H1 (cell line): ENCODE results near the gene VDR. TPM values are rescaled to one million over a fixed set of nuclear protein-coding genes. Genes with fewer than 3 reads are reported as not detected.

Source experiments
- CTCF ChIA-PET: fragments of 300-600 bp; sonication (Branson Sonifier 250); formaldehyde crosslinking; loops from one replicate; lab custom pipeline; 2021; ENCODE audit not compliant: partially characterized antibody; lab: Charles Lee
- POLR2A ChIA-PET: fragments of 300-600 bp; sonication (Branson Sonifier 250); formaldehyde crosslinking; loops from one replicate; lab custom pipeline; 2021; ENCODE audit warnings: inconsistent platforms; ENCODE audit not compliant: partially characterized antibody; lab: Charles Lee
- DNase-seq, 2 experiments: peaks; one replicate each; pipeline versions ENCODE4 v3.0.0 to v3.0.0-alpha.2; 2010 to 2022; ENCODE audit warnings: low spot score in 2 of 2, low read depth in 1 of 2, mixed read lengths in 1 of 2
- FAIRE-seq: peaks from 2 replicates; lab custom pipeline; 2011; peaks lifted over from hg19 to GRCh38; lab: Jason Lieb, UNC
- H2AFZ ChIP-seq: 2 replicates; pipeline ENCODE4 v1.8.1; 2012; ENCODE audit warnings: low read length, inconsistent platforms
- H2AK5ac ChIP-seq: 2 replicates; pipeline ENCODE4 v1.6.1; 2013; ENCODE audit warnings: low read depth, low read length
- H2BK120ac ChIP-seq: replicated peaks from 2 replicates; pipeline ENCODE3; 2013; ENCODE audit warnings: low read depth, low read length, inconsistent platforms
- H2BK12ac ChIP-seq: 2 replicates; pipeline ENCODE4 v1.6.1; 2013; ENCODE audit warnings: low read depth, low read length
- H2BK15ac ChIP-seq: 2 replicates; pipeline ENCODE4 v1.6.1; 2013; ENCODE audit warnings: low read length
- H2BK20ac ChIP-seq: 2 replicates; pipeline ENCODE4 v1.6.1; 2013; ENCODE audit warnings: low read length
- H2BK5ac ChIP-seq: 2 replicates; pipeline ENCODE4 v1.6.1; 2013; ENCODE audit warnings: low read depth, low read length
- H3K14ac ChIP-seq: 2 replicates; pipeline ENCODE4 v1.6.1; 2013; ENCODE audit warnings: inconsistent platforms; ENCODE audit not compliant: insufficient read length
- H3K18ac ChIP-seq: 2 replicates; pipeline ENCODE4 v1.6.1; 2013; ENCODE audit warnings: low read length; ENCODE audit errors: extremely low read depth
- H3K23ac ChIP-seq: 2 replicates; pipeline ENCODE4 v1.6.1; 2013; ENCODE audit warnings: inconsistent platforms; ENCODE audit not compliant: insufficient read length
- H3K23me2 ChIP-seq: 2 replicates; pipeline ENCODE4 v1.6.1; 2013; ENCODE audit warnings: low read depth, low read length
- H3K27ac ChIP-seq: 2 replicates; pipeline ENCODE4 v1.6.1; 2011; ENCODE audit warnings: low read depth, low read length, inconsistent platforms
- H3K27me3 ChIP-seq, 4 experiments: replicated peaks in 1 of 4; 1 replicate in 1 of 4; 2 replicates in 3 of 4; pipeline versions ENCODE4 v1.6.1 to v1.8.1; 2011 to 2013; ENCODE audit warnings: low read length in 3 of 4, mild to moderate bottlenecking in 3 of 4, inconsistent platforms in 2 of 4, mixed read lengths in 2 of 4, moderate library complexity in 1 of 4; ENCODE audit not compliant: control insufficient read depth in 3 of 4, insufficient read depth in 3 of 4; ENCODE audit errors: extremely low read depth in 1 of 4
- H3K36me3 ChIP-seq, 4 experiments: 2 replicates each; pipeline versions ENCODE4 v1.6.1 to v1.8.1; 2011 to 2013; ENCODE audit warnings: mild to moderate bottlenecking in 4 of 4, low read length in 3 of 4, moderate library complexity in 2 of 4, control low read depth in 1 of 4, inconsistent platforms in 1 of 4; ENCODE audit not compliant: insufficient read depth in 4 of 4, control insufficient read depth in 2 of 4
- H3K4ac ChIP-seq: replicated peaks from 2 replicates; pipeline ENCODE3; 2013; ENCODE audit warnings: low read length, low read depth, mixed read lengths, inconsistent platforms; ENCODE audit not compliant: insufficient read length
- H3K4me1 ChIP-seq, 4 experiments: replicated peaks in 1 of 4; 1 replicate in 1 of 4; 2 replicates in 3 of 4; pipeline versions ENCODE4 v1.6.1 to v1.8.1; 2011 to 2013; ENCODE audit warnings: low read length in 3 of 4, inconsistent platforms in 2 of 4, mixed read lengths in 1 of 4; ENCODE audit not compliant: insufficient read depth in 4 of 4, control insufficient read depth in 3 of 4
- H3K4me2 ChIP-seq, 2 experiments: 2 replicates each; pipeline versions ENCODE4 v1.6.1 to v1.8.1; 2011 to 2013; ENCODE audit warnings: low read depth in 2 of 2, low read length in 2 of 2, control low read depth in 1 of 2, inconsistent platforms in 1 of 2, mild to moderate bottlenecking in 1 of 2; ENCODE audit not compliant: insufficient read depth in 1 of 2
- H3K4me3 ChIP-seq, 4 experiments: fragments of 200-600, 300-600 bp in 1 of 4; sonication (generic), shearing (Covaris generic), sonication (Bioruptor Twin) in 1 of 4; 2 replicates each; pipeline versions ENCODE4 v1.5.1 to v1.8.1; 2011 to 2016; ENCODE audit warnings: low read length in 4 of 4, low read depth in 3 of 4, control low read depth in 2 of 4, inconsistent platforms in 2 of 4, mild to moderate bottlenecking in 2 of 4, mixed read lengths in 1 of 4, moderate library complexity in 1 of 4; ENCODE audit not compliant: insufficient read depth in 2 of 4; ENCODE audit errors: extremely low read depth in 1 of 4
- H3K56ac ChIP-seq: replicated peaks from 2 replicates; pipeline ENCODE3; 2013; ENCODE audit warnings: low read depth, mild to moderate bottlenecking, mixed read lengths, low read length, inconsistent platforms; ENCODE audit not compliant: insufficient read length
- H3K79me1 ChIP-seq: 2 replicates; pipeline ENCODE4 v1.6.1; 2013; ENCODE audit warnings: low read depth, low read length, control low read depth
- H3K79me2 ChIP-seq, 2 experiments: 2 replicates each; pipeline versions ENCODE4 v1.6.1 to v1.8.1; 2012 to 2013; ENCODE audit warnings: low read length in 2 of 2, mild to moderate bottlenecking in 2 of 2, inconsistent platforms in 1 of 2; ENCODE audit not compliant: insufficient read depth in 2 of 2, control insufficient read depth in 1 of 2
- H3K9ac ChIP-seq, 4 experiments: replicated peaks in 1 of 4; 1 replicate in 1 of 4; 2 replicates in 3 of 4; pipeline versions ENCODE4 v1.6.1 to v1.8.1; 2011 to 2013; ENCODE audit warnings: low read depth in 3 of 4, low read length in 3 of 4, control low read depth in 2 of 4, mild to moderate bottlenecking in 2 of 4, moderate library complexity in 2 of 4, inconsistent platforms in 1 of 4; ENCODE audit errors: extremely low read depth in 1 of 4
- H3K9me3 ChIP-seq, 2 experiments: 2 replicates each; pipeline versions ENCODE4 v1.6.1 to v1.8.1; 2012 to 2013; ENCODE audit warnings: mild to moderate bottlenecking in 2 of 2, moderate library complexity in 2 of 2, control low read depth in 1 of 2, inconsistent platforms in 1 of 2, low read depth in 1 of 2, low read length in 1 of 2, mixed read lengths in 1 of 2; ENCODE audit not compliant: insufficient read depth in 2 of 2
- H4K20me1 ChIP-seq, 2 experiments: replicated peaks in 1 of 2; 2 replicates each; pipeline versions ENCODE3 to v1.8.1; 2011 to 2013; ENCODE audit warnings: inconsistent platforms in 2 of 2, low read length in 2 of 2, mild to moderate bottlenecking in 1 of 2; ENCODE audit not compliant: insufficient read depth in 2 of 2, control insufficient read depth in 1 of 2
- H4K5ac ChIP-seq: 2 replicates; pipeline ENCODE4 v1.6.1; 2013; ENCODE audit warnings: low read length, low read depth, mixed read lengths, inconsistent platforms; ENCODE audit not compliant: insufficient read length
- H4K8ac ChIP-seq: 2 replicates; pipeline ENCODE4 v1.8.0; 2013; ENCODE audit warnings: mild to moderate bottlenecking, moderate library complexity, low read length, inconsistent platforms; ENCODE audit not compliant: insufficient read depth; ENCODE audit errors: extremely low read depth
- H4K91ac ChIP-seq: replicated peaks from 2 replicates; pipeline ENCODE3; 2013; ENCODE audit warnings: low read length, mixed read lengths, inconsistent platforms; ENCODE audit not compliant: insufficient read length
- BACH1 ChIP-seq: IDR thresholded peaks from 2 replicates; pipeline ENCODE4 v1.6.1; 2012; ENCODE audit warnings: low read length, improper control_type of control experiment
- RXRA ChIP-seq: IDR thresholded peaks from 2 replicates; pipeline ENCODE4 v1.6.1; 2011; ENCODE audit warnings: low read depth, mild to moderate bottlenecking, low read length, moderate library complexity; ENCODE audit not compliant: insufficient read depth
- YY1 ChIP-seq: IDR thresholded peaks from 2 replicates; pipeline ENCODE4 v1.6.1; 2011; ENCODE audit warnings: low read depth, mild to moderate bottlenecking, low read length
- WGBS, 2 experiments: shearing (Covaris generic) in 1 of 2; methylation state at CpG; one replicate each; pipeline versions ENCODE4 v1.1.6 to v1.1.7; 2013 to 2015; ENCODE audit warnings: low lambda C conversion rate in 2 of 2, mixed read lengths in 2 of 2, inconsistent platforms in 1 of 2, low coverage in 1 of 2, missing lambda C conversion rate in 1 of 2; ENCODE audit not compliant: insufficient replicate concordance in 2 of 2, insufficient coverage in 1 of 2, insufficient read length in 1 of 2; ENCODE audit errors: extremely low coverage in 1 of 2, missing lambda C conversion rate in 1 of 2; 5-methylcytosine and 5-hydroxymethylcytosine counted together
- polyA plus RNA-seq, 7 experiments: library from polyadenylated mRNA; depleted of rRNA in 3 of 7; stranded (reverse) in 5 of 7; unstranded in 2 of 7; fragments of >200 nt in 5 of 7; fragments of 200-250 nt in 2 of 7; gene quantifications; 1 replicate in 5 of 7; 2 replicates in 1 of 7; 4 replicates in 1 of 7; pipeline versions ENCODE4 v1.2.1 to v1.2.3, GENCODE V29; 2011 to 2013; ENCODE audit warnings: missing spikeins in 2 of 7, mixed read lengths in 2 of 7
- total RNA-seq: library from RNA; stranded (reverse); fragmentation: NEBNext Ultra II Directional; extraction: Animal tissue kit (Norgen Biotek cat#: 25700); gene quantifications from 2 replicates; pipeline ENCODE4 v1.2.1, GENCODE V29; 2021

Gene VDR
- total and polyA plus RNA-seq, 2 of the 8 experiments (the other 6 are each of a cell fraction or from before 2014, with no cell fraction given): 0.44 to 0.65 TPM

DNA sequence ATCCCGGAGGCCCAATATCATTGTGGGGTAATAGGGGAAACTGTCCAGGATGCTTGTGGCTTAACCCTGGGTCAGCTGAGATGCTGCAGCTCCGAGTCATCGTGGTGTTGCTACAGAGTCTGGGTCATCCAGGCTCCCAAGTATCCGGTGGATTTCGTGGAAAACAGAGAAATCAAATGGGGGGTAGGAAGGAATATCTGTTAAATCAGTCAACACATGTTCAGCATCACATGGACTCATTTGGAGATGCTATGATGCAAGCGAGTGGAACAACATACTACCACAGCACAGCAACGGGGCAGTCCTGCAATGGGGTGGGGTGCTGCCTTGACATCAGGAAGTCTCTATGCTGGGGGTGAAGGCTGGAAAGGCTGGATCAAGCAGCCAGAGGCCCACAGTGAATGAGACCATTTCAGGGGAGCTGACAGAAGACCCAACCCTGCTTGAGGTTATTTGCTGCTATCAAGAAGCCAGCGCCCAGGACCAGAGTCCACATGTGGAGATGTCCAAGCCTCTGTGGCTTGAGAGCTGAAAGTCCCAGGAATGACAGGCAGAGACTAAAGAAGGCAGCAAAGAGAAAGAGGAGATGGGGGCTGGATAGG is 22.9 kb downstream of the VDR start:
- H3K18ac ChIP-seq: no peak overlapping the region
- H4K91ac ChIP-seq: no peak overlapping the region
- WGBS, 2 experiments: 94% methylated on average over 8 of the region's 8 CpGs; no CpG with 5 or more reads in 1 of the 2 experiments
- H3K4ac ChIP-seq: no peak overlapping the region
- no peaks in the 10 kb centered on the region for H3K79me2 ChIP-seq
- no peak overlapping the region for H2BK20ac ChIP-seq
- no peak overlapping the region for H2BK5ac ChIP-seq
- H2AFZ ChIP-seq: no peak overlapping the region
- no peak overlapping the region for H3K4me2 ChIP-seq
- H4K5ac ChIP-seq: no peak overlapping the region
- FAIRE-seq (no peak), DNase-seq (no peak)
- no peak overlapping the region for H3K23ac ChIP-seq
- H3K14ac ChIP-seq: no peak overlapping the region
- H3K4me1 ChIP-seq: peaks cover 0 to 5% (median 1%) of the 10 kb centered on the region in 4 experiments; a peak in 4 of 7 replicates
- ChIA-PET CTCF (interaction anchor here (0.8 to 1.6 kb wide), 2 partner anchors 17 to 26 kb away, joined by 3 read pairs; no protein-coding TSS in a partner anchor), POLR2A (no interaction called here)
- no peaks in the 10 kb centered on the region for H4K20me1 ChIP-seq
- no peak overlapping the region for H2BK120ac ChIP-seq
- H4K8ac ChIP-seq: no peak overlapping the region
- no peak overlapping the region for H2AK5ac ChIP-seq
- no peak for TF ChIP-seq YY1
- no peak for TF ChIP-seq RXRA
- TF ChIP-seq BACH1: no peak
- no peaks in the 10 kb centered on the region for H3K23me2 ChIP-seq
- no peaks in the 10 kb centered on the region for H3K9me3 ChIP-seq
- H3K9ac ChIP-seq: no peak overlapping the region; a peak in 1 of 7 replicates
- H3K36me3 ChIP-seq: no peaks in the 10 kb centered on the region
- H3K4me3 ChIP-seq: no peak overlapping the region
- H3K56ac ChIP-seq: no peak overlapping the region
- H3K79me1 ChIP-seq: no peaks in the 10 kb centered on the region
- H2BK15ac ChIP-seq: no peak overlapping the region
- H2BK12ac ChIP-seq: no peak overlapping the region
- no peak overlapping the region for H3K27ac ChIP-seq
- no peaks in the 10 kb centered on the region; a peak in 1 of 7 replicates for H3K27me3 ChIP-seq
